SIG-M5 treated with dmso at 0.1 percent for 504 hours (cell line): ENCODE data around the gene HDAC4.
"Not testable (repeated sequence)": the region's sequence is repeated elsewhere in the genome, so short reads cannot be mapped to it uniquely, and the experiment has no call there.

ENCODE experiments used
- DNase-seq: peaks from one replicate; lab custom pipeline; 2025; ENCODE audit not compliant: unreplicated experiment; lab: John Stamatoyannopoulos, UW

Gene HDAC4

DNA sequence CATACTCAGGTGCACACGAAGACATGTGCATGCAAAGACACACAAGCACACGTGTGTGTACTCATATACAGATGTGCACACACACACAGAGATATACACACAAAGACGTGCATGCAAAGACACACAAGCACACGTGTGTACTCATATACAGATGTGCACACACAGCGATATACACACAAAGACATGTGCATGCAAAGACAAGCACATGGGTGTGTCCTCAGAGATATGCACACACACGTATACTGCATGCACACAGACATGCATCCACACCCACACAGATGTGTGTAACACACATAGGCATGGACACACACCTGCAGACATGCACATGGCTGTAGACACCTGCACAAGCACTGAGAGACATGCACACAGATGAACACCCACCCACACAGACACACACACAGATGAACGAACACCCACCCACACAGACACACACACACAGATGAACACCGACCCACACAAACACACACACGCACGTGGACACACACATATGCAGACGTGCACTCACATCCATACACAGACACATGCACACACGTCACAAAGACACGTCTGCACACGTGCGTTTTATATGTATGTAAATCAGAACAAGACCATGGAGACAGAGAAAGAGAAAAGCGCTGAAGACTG, 321.0 kb downstream of the HDAC4 start:
- DNase-seq: no peak

DNA sequence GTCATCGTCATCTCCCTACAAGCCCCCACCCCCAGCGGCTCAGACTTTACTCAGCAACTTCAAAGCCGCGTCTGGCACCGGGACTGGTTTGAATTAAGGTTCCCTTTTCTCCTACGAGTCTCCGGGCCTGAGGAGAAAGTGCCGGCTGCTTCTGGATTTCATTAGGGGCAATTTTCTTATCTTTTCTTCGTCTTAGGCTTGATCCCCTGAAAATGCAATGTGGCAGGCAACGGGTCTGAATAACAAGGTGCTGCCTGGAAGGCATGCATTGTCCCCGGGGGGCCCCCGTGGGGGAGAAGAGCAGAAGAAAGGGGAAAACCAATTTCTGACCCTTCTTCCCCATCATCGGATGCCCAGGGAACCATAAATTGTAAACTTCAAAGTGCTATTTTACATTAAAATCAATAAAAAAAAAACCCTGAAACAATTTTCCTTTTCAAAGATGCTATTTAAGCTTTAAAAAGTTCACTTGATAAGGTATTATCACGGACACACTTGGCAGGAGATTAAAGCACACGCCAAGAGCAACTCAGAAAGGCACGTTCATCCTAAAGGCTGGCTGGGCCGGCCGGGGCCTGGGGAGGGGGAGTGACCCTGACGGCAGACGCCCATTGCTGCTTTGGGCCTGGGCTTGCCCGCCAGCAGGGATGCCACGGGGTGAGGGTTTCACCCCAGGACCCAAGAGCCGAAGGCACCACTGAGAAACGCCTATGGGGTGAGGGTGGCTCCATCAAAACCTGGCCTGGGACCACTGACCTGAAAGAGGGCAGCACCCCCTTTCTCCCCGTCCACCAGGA, 322.5 kb downstream of the HDAC4 start:
- no peak for DNase-seq

DNA sequence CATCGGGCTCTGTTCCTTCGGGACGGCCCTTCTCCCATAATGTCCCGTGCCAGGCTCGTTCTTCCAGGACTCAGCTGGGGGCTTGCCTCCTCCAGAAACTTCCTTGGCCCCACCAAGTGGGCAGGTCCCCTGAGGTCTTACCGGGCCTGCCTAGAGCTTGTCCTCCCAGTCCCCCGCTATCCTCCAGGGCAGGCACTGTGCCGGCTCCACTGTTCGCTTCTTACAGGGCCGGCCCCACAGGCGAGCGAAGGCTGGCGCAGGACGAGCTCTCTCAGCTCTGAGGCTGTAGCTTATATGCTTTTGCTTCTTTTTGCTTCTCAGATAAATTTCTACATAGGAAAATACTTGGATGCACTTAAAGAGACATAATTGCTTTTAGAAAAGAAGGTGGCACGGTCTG, 323.6 kb downstream of the HDAC4 start:
- no peak for DNase-seq

DNA sequence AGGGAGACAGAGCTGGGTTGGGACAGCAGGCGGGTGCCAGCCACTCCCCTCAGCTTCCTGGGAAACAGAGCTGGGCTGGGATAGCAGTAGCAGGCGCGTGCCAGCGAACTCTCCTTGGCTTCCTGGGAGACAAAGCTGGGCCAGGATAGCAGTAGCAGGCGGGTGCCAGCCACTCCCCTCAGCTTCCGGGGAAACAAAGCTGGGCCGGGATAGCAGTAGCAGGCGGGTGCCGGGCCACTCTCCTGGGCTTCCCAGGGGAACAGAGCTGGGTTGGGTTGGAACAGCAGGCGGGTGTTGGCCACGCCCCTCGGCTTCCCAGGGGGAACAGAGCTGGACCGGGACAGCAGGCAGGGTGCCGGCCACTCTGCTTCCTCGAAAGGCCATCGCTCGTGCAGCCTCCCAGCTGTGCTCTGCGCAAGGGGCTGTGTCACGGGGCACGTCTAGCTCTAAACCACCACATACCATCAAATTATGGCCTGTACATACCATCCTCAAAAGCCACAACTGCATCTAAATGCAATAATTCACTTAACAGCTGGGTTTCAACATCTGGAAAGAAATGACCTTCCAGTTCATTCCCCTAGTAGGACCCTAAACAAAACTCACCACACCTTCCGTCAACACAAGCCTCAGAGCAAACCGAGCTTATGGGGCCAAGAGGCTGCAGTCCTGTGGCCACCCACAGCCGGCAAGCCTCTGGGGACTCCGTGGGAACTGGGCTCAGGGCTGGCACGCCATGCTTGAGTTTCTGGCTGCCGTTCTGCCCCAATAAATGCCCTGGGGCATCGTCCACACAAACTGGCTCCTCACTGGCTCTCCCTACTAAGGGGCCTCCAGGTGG, 324.7 kb downstream of the HDAC4 start:
- no peak for DNase-seq

DNA sequence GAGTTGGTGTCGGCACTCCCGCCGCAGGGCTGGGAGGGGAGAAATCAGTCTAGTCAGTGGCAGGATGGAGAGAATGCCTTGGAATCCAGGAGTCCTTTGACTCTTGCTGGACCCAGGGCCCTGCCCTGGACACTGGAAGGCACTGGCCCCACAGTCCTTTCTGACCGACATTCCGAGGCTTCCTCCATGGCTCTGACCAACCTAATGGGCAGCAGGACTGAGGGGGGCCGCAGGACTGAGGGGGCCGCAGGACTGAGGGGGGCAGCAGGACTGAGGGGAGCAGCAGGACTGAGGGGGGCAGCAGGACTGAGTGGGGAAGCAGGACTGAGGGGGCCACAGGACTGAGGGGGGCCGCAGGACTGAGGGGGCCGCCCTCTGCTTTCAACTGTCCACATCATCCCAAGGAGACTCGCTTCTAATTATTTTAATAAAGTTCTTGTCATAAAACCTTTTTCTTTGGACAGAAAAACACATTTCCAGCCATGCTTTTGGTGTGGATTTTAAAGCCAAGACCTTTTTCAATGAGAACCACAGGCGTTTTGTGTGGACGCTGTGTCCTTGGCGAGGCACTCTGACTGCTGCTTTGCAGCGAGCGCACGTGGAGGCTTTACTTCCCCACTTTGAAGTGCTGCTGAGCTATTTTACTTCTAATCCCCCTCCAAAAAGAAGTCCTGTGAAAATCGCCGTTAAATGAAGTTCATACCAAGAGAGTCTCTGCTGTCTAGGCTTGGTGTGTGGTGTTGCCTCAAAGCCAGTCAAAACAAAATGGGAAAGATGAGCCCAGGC, 326.9 kb downstream of the HDAC4 start:
- no peak for DNase-seq

DNA sequence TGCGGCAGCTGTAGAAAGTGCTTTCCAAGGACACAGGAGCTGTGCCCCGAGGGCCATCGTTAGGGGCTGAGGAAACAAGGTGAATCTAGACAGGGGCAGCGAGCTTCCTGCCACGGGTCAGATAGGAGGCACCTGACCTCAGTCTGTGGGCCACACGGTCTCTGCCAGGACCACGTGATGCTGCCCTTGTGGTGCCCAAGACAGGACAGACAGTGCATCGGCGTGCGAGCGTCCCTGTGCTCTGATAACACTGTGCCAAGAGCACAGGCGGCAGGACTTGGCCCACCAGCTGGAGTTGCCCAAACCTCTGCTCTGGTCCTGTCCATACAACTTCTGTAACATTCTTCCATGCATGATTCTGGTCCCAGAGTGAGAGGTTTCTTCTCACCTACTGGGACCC, 327.6 kb downstream of the HDAC4 start:
- no peak for DNase-seq

DNA sequence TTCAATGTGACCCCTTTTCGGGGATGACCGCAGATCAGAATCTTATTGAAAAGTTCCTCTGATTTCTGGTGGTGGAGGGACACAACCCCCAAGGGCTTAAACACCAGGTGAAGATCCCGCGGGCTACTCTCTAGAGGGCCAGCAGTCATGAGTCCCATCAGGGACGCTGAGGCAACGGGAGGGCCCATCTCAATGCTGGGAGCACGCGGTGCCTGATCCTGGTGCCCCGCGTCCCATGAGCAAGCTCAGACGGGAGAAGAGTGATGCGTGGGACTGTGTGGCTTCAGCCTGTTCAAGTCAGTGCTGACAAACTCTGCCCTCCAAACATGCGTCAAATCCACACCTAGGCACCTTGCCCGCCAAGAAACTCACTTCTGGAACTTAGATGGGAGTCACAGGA, 328.0 kb downstream of the HDAC4 start:
- no peak for DNase-seq

DNA sequence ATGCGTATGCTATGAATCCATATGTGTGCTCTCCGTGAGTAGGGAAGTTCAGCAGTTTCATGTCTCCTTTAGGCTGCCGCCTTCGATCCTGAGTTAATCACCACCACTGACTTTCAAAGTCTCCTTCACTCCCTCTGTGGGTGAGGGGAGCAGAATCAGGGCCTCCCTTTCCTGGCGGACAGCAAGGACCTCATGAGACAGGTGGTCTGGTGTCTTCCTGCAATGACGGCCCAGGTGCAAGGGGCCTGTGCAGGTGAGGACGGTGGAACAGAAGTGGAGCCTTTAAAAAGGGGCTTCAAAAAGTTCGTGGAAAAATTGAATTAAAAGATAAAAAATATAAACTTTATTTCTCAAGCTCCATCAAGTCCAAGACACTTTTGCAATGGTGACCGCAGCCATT, 330.4 kb downstream of the HDAC4 start:
- no peak for DNase-seq

DNA sequence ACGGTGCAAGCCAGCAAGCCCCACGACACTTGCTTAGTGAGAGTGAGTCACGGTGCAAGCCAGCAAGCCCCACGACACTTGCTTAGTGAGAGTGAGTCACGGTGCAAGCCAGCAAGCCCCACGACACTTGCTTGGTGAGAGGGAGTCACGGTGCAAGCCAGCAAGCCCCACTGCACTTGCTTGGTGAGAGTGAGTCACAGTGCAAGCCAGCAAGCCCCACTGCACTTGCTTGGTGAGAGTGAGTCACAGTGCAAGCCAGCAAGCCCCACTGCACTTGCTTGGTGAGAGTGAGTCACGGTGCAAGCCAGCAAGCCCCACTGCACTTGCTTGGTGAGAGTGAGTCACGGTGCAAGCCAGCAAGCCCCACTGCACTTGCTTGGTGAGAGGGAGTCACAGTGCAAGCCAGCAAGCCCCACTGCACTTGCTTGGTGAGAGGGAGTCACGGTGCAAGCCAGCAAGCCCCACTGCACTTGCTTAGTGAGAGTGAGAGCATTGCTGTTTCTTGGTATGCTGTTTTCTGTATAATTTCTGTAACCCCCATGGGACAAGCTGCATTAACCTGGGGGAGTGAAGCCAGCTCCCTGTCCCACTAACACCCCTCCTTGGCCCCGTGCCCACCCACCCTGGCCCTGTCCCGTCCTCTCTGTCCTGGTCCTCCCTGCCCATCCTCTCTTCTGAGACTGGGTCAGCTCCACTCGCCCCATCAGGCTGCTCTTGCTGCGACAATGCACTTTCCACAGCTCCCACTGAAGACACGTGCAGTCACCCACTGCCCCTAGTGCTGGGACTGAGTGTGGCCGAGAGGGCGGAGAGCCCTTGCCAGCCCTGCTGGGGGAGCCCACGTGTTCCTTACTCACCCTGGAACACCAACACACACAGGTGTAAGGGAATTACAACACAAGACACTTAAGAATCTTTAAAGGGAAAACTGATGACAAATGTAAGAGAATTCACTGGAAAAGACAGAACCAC, 331.2 kb downstream of the HDAC4 start:
- not testable (repeated sequence) for DNase-seq

DNA sequence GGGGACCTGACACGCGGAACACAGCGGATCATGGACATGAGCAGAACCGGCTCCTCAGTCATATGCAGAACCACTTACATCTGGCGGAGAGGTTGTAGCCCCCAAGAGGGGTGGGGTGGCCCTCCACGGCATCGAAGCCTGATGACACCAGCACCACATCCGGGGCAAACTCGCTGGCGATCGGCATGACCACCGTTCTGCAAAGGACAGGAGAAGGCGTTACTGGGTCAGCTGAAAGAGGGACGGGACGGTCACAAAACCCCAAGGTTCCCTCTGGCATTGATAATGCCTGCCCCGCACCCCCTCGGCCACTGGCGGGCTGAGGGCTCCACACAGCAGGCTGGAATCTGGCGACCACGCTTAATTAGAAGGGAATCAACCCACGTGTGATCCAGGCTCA, 332.4 kb downstream of the HDAC4 start:
- DNase-seq: no peak

DNA sequence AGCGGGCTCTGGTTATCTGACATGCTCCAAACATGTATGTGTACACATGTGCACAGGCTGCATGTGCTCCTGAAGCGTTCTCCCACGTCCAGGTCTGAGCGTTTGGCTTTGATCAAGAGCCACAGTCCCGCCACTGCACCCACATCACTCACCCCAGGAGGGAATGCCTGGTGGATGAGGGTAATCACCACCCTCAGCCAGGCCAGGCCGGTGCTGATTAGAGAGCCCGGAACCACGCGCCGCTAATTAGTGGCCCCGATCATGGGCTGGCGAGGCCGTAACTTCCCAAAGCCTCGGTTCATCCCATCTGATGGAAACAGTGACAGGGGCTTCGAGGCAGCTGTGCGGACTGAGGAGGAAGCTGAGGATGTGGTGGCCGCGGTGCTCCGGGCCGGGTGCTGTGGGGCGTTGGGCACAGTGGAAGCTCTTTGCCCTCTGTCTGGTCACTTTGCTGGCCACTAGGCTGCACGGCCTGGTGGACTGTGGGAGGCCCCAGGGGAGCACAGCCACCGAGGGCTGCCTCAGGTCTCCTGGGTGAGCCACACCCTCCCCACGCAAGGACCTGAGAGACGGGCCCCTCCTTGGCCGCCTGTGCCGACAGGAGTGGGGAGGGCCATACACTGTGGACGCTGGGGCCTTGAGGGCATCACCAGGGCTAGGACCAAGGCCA, 333.5 kb downstream of the HDAC4 start:
- no peak for DNase-seq

DNA sequence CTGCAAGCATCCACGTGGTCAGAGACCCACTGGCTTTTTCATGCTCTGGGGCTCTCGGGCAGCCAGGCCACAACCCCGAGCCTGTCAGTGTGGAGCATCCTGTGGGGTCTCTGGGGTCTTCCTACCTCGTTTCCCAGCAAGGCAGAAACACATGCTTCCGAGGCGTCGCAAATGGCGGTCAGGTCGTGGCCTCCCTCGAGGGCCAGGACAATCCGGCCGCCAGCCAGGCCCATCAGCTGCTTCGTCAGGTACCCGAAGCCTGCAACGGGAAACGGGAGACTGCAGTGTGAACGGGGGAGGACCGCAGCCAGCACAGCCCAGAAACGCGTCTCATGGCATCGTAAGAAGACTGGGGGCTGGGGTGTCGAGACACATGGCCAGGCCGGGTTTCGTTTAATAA, 334.2 kb downstream of the HDAC4 start:
- DNase-seq: no peak

DNA sequence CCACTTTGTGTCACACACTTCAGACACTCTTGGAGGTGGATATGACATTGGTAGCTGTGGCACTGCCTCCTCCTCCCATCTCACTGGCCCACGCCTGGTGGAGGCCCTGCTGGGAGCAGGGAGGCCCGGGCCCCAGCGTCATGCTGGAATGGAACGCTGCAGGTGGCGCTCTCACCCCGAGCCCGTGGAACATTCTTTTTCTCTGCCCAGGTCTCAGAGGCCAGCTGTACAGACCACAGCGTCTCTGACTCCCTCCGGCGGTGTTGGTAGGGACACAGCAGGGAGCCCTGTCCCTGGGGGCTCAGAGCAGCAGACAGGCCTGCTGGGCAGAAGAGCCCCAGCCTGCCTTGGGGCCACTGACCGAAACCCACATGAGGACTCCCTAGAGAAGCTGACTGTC, 334.9 kb downstream of the HDAC4 start:
- no peak for DNase-seq

DNA sequence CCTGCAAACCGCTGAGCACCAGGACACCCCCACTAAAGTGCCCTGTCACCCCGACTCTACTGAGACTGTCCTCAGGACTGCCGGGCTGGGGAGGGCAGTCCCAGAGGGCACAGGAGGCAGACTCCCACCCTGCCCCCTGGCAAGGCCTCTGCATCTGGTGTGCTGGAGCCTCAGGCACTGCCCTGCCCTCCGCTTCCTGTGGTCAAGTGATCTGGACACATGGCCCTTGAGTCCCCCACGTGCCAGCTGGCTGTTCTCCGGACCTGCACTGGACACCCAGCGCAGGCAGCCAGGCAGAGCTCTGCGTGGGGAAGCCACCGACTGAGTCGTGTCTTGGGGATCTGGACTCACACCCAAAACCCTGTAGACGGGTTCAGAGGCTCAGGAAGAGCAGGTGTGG, 335.3 kb downstream of the HDAC4 start:
- no peak for DNase-seq

DNA sequence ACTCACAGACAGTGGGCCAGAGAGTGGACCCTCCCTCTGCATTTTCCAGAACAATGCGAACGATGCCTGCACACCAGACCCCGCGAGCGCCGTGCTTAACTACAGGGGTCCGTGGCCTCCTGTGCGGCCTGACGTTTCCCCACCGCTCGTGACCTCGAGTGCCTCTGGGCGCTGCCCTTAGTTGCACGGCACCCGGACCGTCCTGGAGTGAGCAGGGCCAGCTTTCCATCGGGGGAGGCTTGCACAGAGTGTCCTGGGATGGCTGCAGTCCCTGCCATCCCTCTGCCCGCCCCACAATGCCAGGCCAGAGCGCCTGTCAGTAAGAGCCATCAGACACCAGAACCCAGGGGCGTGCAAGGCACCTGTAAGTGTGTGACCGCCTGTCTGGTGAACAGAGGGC, 335.9 kb downstream of the HDAC4 start:
- DNase-seq: no peak

DNA sequence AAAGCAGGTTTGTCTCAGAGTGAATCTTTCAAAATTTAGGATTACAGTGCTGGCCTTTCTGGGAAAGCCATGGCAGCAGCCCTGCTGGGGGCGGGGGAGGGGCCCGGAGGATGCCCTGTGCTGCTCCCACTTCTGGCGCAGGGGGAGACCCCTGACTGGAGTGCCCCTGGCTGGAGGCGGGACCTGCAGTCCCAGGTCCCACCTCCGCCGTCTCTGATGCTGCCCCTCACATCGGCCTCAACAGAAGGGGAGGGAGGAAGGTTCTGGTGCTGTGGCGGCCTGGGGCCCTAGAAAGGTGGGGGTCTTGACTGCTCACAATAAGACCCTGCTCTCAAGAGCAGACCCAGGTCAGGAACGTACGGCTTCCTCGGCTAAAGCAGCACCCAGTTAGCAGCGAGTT, 336.6 kb downstream of the HDAC4 start:
- DNase-seq: no peak

DNA sequence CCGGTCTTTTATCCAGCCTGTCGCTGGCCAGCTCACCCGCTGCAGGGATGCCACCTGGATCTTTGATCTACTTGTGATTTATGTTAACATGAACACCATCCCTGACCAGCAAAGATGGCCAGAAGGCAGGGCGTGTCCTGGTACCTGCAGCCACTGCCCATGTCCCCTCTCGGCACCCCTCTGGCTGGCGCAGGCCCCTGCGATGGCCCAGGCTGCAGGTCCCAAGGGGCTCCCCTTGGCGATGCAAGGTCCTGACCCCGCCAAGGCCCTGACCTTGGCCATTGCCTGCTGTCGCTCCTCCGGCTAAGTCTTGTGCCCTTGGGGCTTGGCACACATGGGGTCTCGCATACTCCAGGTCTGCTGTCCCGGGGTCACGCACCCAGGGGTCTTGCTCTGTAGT, 338.1 kb downstream of the HDAC4 start:
- DNase-seq: no peak

DNA sequence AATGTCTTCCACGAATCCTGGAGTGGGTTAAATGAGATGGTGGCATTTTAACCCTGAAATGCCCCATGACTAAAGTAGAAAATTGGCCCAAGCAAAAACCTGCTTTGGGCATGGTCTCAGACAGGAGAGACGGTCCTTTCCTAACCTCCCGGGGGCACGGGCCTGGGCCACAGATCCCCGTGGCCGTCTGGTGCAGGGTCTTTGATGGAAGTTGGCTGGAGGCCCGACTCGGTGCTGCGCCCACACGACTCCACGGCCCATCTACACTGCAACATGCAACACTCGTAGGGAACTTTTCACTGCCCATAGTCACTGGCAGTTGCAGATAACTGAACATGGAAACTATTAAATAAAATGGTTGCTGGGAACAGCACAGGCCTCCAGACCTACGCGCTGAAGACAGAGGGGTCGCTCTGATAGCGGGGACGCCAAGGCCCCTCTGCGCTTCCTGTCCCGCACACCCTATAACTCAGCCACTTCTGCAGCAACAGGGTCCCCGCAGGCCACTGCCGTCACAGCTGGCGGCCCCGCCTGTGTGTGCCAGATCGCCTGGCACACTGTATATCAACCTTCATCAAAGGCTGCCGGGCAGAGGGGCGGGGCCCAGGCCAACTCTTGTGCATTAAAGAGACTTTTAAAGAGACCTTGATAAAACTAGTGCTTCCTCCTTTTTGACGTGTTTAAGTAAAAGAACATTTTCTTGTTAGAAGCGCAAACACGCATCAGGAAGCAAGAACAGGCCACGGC, 338.8 kb downstream of the HDAC4 start:
- no peak for DNase-seq

DNA sequence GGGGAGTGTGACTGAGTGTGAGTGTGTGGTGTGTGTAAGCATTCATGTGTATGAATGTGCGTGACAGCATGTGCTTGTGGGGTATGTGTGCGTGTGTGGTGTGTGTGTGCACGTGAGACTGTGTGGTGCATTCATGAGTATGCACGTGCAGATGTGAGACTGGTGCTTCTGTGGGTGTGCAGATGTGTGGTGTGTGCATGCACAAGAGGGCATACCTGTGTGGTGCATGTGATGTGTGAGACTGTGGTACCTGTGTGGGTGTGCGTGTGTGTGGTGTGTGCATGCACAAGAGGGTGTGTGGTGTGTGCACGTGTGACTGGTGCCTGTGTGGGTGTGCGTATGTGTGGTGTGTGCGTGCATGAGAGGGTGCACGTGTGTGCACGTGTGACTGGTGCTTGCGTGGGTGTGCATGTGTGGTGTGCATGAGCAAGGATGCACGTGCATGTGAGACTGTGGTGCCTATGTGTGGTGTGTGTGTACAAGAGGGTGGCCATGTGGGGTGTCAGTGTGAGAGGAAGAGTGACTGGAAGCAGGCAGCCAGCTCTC, 339.6 kb downstream of the HDAC4 start:
- DNase-seq: no peak
